NB4 (cell line): ENCODE measurements around the gene ARHGEF12.

ENCODE experiments used
- DNase-seq: peaks from one replicate; pipeline ENCODE4 v3.0.0; 2010; ENCODE audit warnings: low read depth
- H3K4me3 ChIP-seq: one replicate; pipeline ENCODE4 v1.5.1; 2011; ENCODE audit warnings: mild to moderate bottlenecking, low read depth, low read length, moderate library complexity
- MYC ChIP-seq: IDR thresholded peaks from 2 replicates; pipeline ENCODE4 v1.6.1; 2011; ENCODE audit warnings: low read depth, low read length
- POLR2A ChIP-seq: IDR thresholded peaks from 2 replicates; pipeline ENCODE4 v1.6.1; 2011; ENCODE audit warnings: mild to moderate bottlenecking; ENCODE audit not compliant: insufficient read length; ENCODE audit errors: extremely low read depth
- TF ChIP-seq, protein P1 (sequence below): IDR thresholded peaks from one replicate; pipeline ENCODE4 v1.5.1; 2012; ENCODE audit warnings: low read depth, low read length
- TF ChIP-seq, protein P2 (sequence below): IDR thresholded peaks from 2 replicates; pipeline ENCODE4 v1.6.1; 2011; ENCODE audit warnings: low read depth, low read length

Gene ARHGEF12, protein sequence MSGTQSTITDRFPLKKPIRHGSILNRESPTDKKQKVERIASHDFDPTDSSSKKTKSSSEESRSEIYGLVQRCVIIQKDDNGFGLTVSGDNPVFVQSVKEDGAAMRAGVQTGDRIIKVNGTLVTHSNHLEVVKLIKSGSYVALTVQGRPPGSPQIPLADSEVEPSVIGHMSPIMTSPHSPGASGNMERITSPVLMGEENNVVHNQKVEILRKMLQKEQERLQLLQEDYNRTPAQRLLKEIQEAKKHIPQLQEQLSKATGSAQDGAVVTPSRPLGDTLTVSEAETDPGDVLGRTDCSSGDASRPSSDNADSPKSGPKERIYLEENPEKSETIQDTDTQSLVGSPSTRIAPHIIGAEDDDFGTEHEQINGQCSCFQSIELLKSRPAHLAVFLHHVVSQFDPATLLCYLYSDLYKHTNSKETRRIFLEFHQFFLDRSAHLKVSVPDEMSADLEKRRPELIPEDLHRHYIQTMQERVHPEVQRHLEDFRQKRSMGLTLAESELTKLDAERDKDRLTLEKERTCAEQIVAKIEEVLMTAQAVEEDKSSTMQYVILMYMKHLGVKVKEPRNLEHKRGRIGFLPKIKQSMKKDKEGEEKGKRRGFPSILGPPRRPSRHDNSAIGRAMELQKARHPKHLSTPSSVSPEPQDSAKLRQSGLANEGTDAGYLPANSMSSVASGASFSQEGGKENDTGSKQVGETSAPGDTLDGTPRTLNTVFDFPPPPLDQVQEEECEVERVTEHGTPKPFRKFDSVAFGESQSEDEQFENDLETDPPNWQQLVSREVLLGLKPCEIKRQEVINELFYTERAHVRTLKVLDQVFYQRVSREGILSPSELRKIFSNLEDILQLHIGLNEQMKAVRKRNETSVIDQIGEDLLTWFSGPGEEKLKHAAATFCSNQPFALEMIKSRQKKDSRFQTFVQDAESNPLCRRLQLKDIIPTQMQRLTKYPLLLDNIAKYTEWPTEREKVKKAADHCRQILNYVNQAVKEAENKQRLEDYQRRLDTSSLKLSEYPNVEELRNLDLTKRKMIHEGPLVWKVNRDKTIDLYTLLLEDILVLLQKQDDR (N-terminal part only)

DNA sequence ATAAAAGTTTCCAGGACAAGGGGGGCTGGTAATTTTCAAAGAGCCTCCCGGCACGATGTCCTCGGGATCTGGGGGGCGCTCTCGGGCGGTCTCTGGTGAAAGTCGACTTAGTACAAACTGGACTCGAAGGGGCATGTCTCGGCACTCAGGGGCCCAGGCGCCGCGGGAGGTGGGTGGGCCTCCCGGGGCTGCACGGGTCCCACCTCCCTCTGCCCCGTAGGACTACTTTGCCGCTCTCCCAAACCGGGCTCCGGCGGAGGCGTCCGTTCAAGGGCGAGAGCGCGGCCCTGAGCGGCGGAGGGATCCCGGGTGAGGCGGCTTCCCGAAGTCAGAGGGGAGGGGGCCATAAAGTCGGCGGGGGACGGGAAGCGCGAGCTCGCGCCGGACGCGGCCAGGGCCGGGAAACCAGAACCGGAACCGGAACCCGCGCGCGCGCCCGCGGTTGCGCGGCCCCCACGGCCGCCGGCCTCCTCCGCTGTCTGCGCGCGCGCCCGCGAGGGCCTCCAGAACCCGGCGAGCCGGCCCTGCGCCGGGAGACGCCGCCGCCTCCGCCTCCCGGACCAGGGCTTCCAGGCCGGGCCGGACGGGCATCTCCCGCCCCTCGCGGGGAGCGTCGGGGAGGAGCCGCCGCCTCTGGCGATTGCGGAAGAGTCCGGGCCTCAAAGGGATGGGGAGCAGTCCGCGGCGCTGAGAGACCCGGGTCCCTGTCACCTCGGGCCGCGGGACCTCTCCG lies at the start of gene ARHGEF12:
Gene ARHGEF12 (plus strand): TSS at position 506 of the 733 bp plus-strand sequence. CDS start 831 bp downstream, outside the sequence.
- DNase-seq = no peak
- TF ChIP-seq, protein P1, sequence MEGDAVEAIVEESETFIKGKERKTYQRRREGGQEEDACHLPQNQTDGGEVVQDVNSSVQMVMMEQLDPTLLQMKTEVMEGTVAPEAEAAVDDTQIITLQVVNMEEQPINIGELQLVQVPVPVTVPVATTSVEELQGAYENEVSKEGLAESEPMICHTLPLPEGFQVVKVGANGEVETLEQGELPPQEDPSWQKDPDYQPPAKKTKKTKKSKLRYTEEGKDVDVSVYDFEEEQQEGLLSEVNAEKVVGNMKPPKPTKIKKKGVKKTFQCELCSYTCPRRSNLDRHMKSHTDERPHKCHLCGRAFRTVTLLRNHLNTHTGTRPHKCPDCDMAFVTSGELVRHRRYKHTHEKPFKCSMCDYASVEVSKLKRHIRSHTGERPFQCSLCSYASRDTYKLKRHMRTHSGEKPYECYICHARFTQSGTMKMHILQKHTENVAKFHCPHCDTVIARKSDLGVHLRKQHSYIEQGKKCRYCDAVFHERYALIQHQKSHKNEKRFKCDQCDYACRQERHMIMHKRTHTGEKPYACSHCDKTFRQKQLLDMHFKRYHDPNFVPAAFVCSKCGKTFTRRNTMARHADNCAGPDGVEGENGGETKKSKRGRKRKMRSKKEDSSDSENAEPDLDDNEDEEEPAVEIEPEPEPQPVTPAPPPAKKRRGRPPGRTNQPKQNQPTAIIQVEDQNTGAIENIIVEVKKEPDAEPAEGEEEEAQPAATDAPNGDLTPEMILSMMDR = no peak
- TF ChIP-seq POLR2A = no peak
- TF ChIP-seq, protein P2, sequence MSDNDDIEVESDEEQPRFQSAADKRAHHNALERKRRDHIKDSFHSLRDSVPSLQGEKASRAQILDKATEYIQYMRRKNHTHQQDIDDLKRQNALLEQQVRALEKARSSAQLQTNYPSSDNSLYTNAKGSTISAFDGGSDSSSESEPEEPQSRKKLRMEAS = no peak
- no peak for TF ChIP-seq MYC
- no peak within 1 kb of the TSS for H3K4me3 ChIP-seq

DNA sequence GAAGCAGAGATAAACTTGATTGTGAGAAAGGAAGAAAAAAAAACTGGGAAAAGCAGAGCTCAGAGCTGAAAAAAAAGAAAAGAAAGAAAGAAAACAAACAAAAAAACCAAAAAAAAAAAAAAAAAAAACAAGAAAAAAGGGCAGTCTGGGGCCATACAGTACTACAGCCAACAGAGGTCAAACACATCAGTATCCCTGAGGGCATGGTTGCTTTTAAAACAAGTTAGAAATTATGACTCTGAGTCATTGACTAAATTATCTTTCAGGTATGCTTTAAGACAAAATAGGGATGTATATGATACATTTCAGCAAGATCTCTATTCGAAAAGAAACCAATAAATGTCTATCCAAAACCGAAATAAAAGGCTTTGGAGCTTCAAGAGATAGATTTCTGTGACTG lies 48.2 kb upstream of the ARHGEF12 start:
- H3K4me3 ChIP-seq = no peak overlapping the region
- TF ChIP-seq POLR2A (no peak), MYC (no peak)
- TF ChIP-seq, protein P2 = no peak
- TF ChIP-seq, protein P1 = no peak
- no peak for DNase-seq

DNA sequence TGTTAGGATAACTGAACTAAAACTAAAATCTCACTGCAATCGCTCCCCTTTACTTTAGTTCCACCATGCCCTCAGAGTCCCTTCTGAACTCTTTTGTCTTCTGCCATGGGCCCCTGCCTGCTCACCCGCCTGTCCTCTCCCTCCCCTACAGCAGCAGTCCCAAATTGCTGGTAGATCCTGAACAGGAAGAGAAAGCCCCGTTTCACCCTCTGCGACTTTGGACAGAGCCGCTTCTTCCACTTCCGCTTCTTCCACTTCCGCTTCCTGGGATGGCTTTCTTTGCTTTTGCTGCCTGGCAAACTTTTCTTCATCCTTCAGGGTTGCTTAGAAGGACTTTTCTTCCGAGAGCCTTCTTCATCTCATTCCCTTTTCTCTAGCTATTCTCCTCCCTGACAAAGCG lies 46.8 kb upstream of the ARHGEF12 start:
- no peak overlapping the region for H3K4me3 ChIP-seq
- TF ChIP-seq POLR2A (no peak), MYC (no peak)
- TF ChIP-seq, protein P1 = no peak
- TF ChIP-seq, protein P2 = no peak
- DNase-seq = no peak

DNA sequence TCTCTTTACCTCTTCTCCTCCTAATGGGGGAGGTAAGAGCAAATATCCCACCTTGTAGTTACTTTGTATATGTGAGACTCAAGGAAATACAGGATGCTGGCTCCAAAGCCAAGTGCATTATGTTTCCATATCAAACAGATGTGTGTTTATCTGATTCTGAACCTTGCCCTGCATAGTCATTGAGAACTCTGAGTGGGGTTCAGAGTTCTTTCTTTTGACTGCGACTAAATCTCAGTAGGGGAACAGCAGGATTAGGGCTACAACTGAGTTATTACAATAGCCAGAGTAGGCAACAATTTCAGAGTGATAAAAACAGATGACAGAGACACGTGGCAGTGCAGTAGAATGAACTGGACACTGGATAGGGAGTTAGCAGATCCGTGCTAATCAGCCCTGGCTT lies 45.3 kb upstream of the ARHGEF12 start:
- no peak for DNase-seq
- TF ChIP-seq POLR2A (no peak), MYC (no peak)
- TF ChIP-seq, protein P1 = no peak
- TF ChIP-seq, protein P2 = no peak
- H3K4me3 ChIP-seq = no peak overlapping the region

DNA sequence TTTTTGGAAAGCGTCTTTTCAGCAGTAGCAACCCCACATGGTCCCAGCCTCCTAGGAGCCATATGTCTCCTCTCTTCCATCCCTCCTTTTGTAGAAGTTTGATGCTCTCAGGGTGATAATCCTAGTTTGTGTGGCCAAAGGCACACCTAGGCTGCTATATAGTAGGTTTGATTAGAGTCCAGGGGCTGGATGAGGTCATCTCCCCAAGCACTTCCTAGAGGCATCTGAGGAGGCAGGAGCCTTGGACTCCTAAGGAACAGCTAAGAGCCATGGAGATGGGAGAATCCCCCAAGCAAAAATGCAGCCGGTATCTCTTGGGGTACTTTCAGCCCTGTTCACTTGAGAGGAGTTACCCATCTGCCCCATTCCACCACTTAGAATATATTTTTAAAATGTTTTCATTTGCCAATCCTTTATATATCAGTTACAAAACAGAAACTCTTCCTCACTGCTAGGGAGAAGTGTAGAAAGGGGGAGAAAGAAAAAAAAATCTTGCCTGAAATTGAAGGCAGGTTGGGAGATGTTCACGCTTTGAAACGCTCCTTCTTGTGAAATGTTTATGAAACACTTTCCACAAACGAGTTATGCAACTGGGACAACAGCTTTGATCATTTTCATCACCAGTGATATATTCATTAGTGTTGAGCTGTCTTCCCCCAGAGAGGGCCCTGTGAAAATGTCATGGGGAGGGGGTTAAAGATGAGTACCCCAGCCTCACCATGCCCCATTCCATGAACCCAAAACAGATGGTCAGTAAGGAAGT lies 43.0 kb upstream of the ARHGEF12 start:
- no peak overlapping the region for H3K4me3 ChIP-seq
- no peak for TF ChIP-seq MYC
- TF ChIP-seq, protein P1 = no peak
- TF ChIP-seq, protein P2 = no peak
- DNase-seq = peak; percentile 13
